Transverse colon (tissue), 4 donors: ENCODE measurements around the gene IGF2BP3.

ENCODE experiments used
- CTCF ChIP-seq, 5 experiments: fragments of 200-600 bp in 3 of 5; fragments of 450-650 bp in 2 of 5; sonication (generic) in 3 of 5; IDR thresholded peaks; 1 replicate in 2 of 5; 2 replicates in 3 of 5; pipeline ENCODE4 v1.5.1; 2016 to 2017; ENCODE audit warnings: antibody characterized with exemption in 5 of 5, inconsistent platforms in 3 of 5, mild to moderate bottlenecking in 2 of 5, moderate library complexity in 1 of 5
- EP300 ChIP-seq: sonication (generic); formaldehyde crosslinking; IDR thresholded peaks from one replicate; pipeline ENCODE4 v1.6.1; 2017; ENCODE audit warnings: antibody characterized with exemption, low read depth
- POLR2A ChIP-seq: fragments of 450-650 bp; IDR thresholded peaks from one replicate; pipeline ENCODE4 v1.6.1; 2016; ENCODE audit warnings: antibody characterized with exemption, mild to moderate bottlenecking, moderate library complexity
- POLR2AphosphoS5 ChIP-seq, 3 donors: sonication (generic); formaldehyde crosslinking; IDR thresholded peaks; one replicate each; pipeline ENCODE4 v1.6.1; 2016; ENCODE audit warnings: antibody characterized with exemption in 3 of 3

GRCh38 chr7:23333671-23334246 is 136.5 kb downstream of the IGF2BP3 start:
- TF ChIP-seq CTCF (IDR thresholded peaks at IDR 0.05) = no peak
- no peak for TF ChIP-seq EP300
- no peak for TF ChIP-seq POLR2AphosphoS5 (IDR thresholded peaks at IDR 0.05)
- no peak for TF ChIP-seq POLR2A
